Endothelial cell (in vitro differentiated cells): Measurements from ENCODE around the gene AGAP9. TPM values are rescaled to one million over a fixed set of nuclear protein-coding genes. Genes with fewer than 3 reads are reported as not detected.
"Not testable (repeated sequence)": the region's sequence is repeated elsewhere in the genome, so short reads cannot be mapped to it uniquely, and the experiment has no call there.

Experiments used
- DNase-seq: peaks from one replicate; pipeline ENCODE4 v3.0.0; 2021; ENCODE audit warnings: low spot score
- H3K27ac Mint-ChIP-seq: one replicate; pipeline ENCODE4 v1.8.0; 2021; ENCODE audit warnings: mixed read lengths, inconsistent platforms; ENCODE audit not compliant: unreplicated experiment
- H3K27me3 Mint-ChIP-seq: one replicate; pipeline ENCODE4 v1.8.0; 2021; ENCODE audit warnings: mild to moderate bottlenecking, moderate library complexity, mixed read lengths, inconsistent platforms; ENCODE audit not compliant: unreplicated experiment
- H3K36me3 Mint-ChIP-seq: one replicate; pipeline ENCODE4 v1.8.0; 2021; ENCODE audit warnings: mild to moderate bottlenecking, low read depth, mixed read lengths, inconsistent platforms; ENCODE audit not compliant: unreplicated experiment
- H3K4me1 Mint-ChIP-seq: one replicate; pipeline ENCODE4 v1.8.0; 2021; ENCODE audit warnings: mild to moderate bottlenecking, mixed read lengths, inconsistent platforms; ENCODE audit not compliant: unreplicated experiment
- H3K4me3 Mint-ChIP-seq: one replicate; pipeline ENCODE4 v1.8.0; 2021; ENCODE audit warnings: mild to moderate bottlenecking, mixed read lengths, inconsistent platforms; ENCODE audit not compliant: unreplicated experiment
- H3K9me3 Mint-ChIP-seq: one replicate; pipeline ENCODE4 v1.8.0; 2021; ENCODE audit warnings: mixed read lengths, inconsistent platforms; ENCODE audit not compliant: unreplicated experiment
- total RNA-seq: library from RNA; stranded (reverse); fragmentation: NEBNext Ultra II Directional; extraction: Animal tissue kit (Norgen Biotek cat#: 25700); gene quantifications from one replicate; pipeline ENCODE4 v1.2.1, GENCODE V29; 2021; ENCODE audit not compliant: unreplicated experiment
- TF ChIP-seq, protein P1 (sequence below): fragments of 200-600 bp; sonication (generic); IDR thresholded peaks from one replicate; pipeline ENCODE4 v1.5.0; 2021; ENCODE audit warnings: antibody characterized with exemption; ENCODE audit not compliant: unreplicated experiment

Gene AGAP9
- total RNA-seq, 1 donor from 2014 or later: 7.8 TPM

GRCh38 chr10:47457528-47457820 is 66.0 kb downstream of the AGAP9 start:
- no peak overlapping the region for H3K4me3 Mint-ChIP-seq
- TF ChIP-seq, protein P1, sequence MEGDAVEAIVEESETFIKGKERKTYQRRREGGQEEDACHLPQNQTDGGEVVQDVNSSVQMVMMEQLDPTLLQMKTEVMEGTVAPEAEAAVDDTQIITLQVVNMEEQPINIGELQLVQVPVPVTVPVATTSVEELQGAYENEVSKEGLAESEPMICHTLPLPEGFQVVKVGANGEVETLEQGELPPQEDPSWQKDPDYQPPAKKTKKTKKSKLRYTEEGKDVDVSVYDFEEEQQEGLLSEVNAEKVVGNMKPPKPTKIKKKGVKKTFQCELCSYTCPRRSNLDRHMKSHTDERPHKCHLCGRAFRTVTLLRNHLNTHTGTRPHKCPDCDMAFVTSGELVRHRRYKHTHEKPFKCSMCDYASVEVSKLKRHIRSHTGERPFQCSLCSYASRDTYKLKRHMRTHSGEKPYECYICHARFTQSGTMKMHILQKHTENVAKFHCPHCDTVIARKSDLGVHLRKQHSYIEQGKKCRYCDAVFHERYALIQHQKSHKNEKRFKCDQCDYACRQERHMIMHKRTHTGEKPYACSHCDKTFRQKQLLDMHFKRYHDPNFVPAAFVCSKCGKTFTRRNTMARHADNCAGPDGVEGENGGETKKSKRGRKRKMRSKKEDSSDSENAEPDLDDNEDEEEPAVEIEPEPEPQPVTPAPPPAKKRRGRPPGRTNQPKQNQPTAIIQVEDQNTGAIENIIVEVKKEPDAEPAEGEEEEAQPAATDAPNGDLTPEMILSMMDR: no peak

DNA sequence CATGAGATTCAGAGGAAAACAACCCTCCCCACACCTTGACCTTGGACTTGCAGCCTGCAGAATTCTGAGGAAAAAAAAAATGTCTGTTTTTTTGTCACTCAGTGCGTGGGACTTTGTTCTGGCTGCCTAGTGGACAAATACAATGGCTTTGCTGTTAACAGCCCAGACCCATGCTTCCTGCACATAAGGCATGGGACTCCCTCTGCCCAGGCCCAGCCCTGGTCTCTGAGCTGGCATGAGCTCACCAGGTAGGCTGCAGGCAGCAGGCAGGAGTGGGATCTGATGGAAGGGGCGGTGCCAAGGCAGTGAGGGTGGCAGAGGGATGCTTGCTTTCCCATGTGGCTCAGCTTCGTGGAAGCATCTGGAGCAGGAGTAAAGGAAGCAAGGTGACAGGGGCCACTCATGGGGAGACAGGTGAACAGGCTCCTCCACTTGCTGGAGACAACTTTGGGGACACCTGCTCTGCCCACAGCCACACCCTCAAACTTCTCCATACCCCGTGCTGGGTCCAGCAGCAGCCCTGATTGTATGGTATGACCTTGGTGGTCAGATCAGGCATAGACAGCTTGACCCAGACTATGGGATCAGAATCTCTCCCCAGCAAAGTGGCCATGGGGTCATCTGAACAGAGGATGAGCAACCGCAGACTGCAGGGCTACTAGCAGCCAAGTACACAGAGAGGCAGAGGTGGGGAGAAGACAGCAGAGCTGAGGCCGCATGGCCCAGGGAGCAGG is 66.5 kb downstream of the AGAP9 start:
- Mint-ChIP-seq H3K4me3 (no peak overlapping the region), H3K4me1 (no peaks in the 10 kb centered on the region), H3K36me3 (peaks cover 5% of the 10 kb centered on the region), H3K9me3 (no peaks in the 10 kb centered on the region), H3K27ac (no peak overlapping the region), H3K27me3 (peaks cover 11% of the 10 kb centered on the region)
- TF ChIP-seq, protein P1: no peak
- no peak for DNase-seq

More at GRCh38 chr10:47457528-47457820, 66.0 kb downstream of the AGAP9 start:
- Mint-ChIP-seq H3K4me1 (no peaks in the 10 kb centered on the region), H3K27ac (no peak overlapping the region), H3K36me3 (peaks cover 5% of the 10 kb centered on the region), H3K9me3 (no peaks in the 10 kb centered on the region), H3K27me3 (peaks cover 11% of the 10 kb centered on the region)
- DNase-seq: no peak

GRCh38 chr10:47456079-47456785 is 67.2 kb downstream of the AGAP9 start:
- no peaks in the 10 kb centered on the region for H3K9me3 Mint-ChIP-seq
- TF ChIP-seq, protein P1: no peak
- no peak overlapping the region for H3K4me3 Mint-ChIP-seq
- H3K27ac Mint-ChIP-seq: no peak overlapping the region
- no peaks in the 10 kb centered on the region for H3K4me1 Mint-ChIP-seq
- H3K27me3 Mint-ChIP-seq: peaks cover 11% of the 10 kb centered on the region
- H3K36me3 Mint-ChIP-seq: peaks cover 5% of the 10 kb centered on the region
- DNase-seq: no peak

- not testable (repeated sequence) for H3K4me1 Mint-ChIP-seq, DNase-seq, H3K4me3 Mint-ChIP-seq, H3K27ac Mint-ChIP-seq, H3K36me3 Mint-ChIP-seq, H3K9me3 Mint-ChIP-seq
- H3K27me3 Mint-ChIP-seq: peaks cover 11% of the 10 kb centered on the region
Observed at GRCh38 chr10:47455350-47456078, 67.9 kb downstream of the AGAP9 start.

- TF ChIP-seq, protein P1: no peak
- no peak overlapping the region for H3K27ac Mint-ChIP-seq
- H3K27me3 Mint-ChIP-seq: peaks cover 11% of the 10 kb centered on the region
- H3K9me3 Mint-ChIP-seq: no peaks in the 10 kb centered on the region
- peak overlapping the region; percentile 72 for H3K4me3 Mint-ChIP-seq
- H3K4me1 Mint-ChIP-seq: no peaks in the 10 kb centered on the region
- peaks cover 5% of the 10 kb centered on the region for H3K36me3 Mint-ChIP-seq
- no peak for DNase-seq
Observed at GRCh38 chr10:47454780-47455058, 68.7 kb downstream of the AGAP9 start.
